Gastrocnemius medialis (tissue), 4 donors: Measurements from ENCODE around the gene NAA25. TPM values are rescaled to one million over a fixed set of nuclear protein-coding genes. Genes with fewer than 3 reads are reported as not detected.
"Not testable (repeated sequence)": the region's sequence is repeated elsewhere in the genome, so short reads cannot be mapped to it uniquely, and the experiment has no call there.

Source experiments
- ATAC-seq, 2 donors: fragments of 150-250 bp; one replicate each; pipeline ENCODE4 v1.9.1; 2016
- DNase-seq, 2 donors: peaks; one replicate each; pipeline ENCODE4 v3.0.0-alpha.2; 2019
- H3K27ac ChIP-seq, 4 donors: fragments of 200-600 bp; sonication (generic); 1 replicate in 1 of 4; 2 replicates in 3 of 4; pipeline ENCODE4 v1.5.1; 2016 to 2018; ENCODE audit warnings: mild to moderate bottlenecking in 2 of 4, moderate library complexity in 1 of 4
- H3K27me3 ChIP-seq, 3 donors: fragments of 200-600 bp; sonication (generic) in 2 of 3; 1 replicate in 1 of 3; 2 replicates in 2 of 3; pipeline versions ENCODE4 v1.5.1 to v1.6.0; 2016 to 2019; ENCODE audit warnings: mild to moderate bottlenecking in 1 of 3, moderate library complexity in 1 of 3
- H3K36me3 ChIP-seq, 2 donors: fragments of 200-600 bp; sonication (generic) in 1 of 2; one replicate each; pipeline ENCODE4 v1.5.1; 2017 to 2018
- H3K4me1 ChIP-seq, 2 donors: fragments of 200-600 bp; sonication (generic) in 1 of 2; one replicate each; pipeline ENCODE4 v1.5.1; 2016 to 2017; ENCODE audit warnings: mild to moderate bottlenecking in 2 of 2
- H3K4me3 ChIP-seq, 4 donors: fragments of 200-600 bp; sonication (generic) in 3 of 4; 1 replicate in 1 of 4; 2 replicates in 3 of 4; pipeline ENCODE4 v1.5.1; 2016 to 2019; ENCODE audit warnings: mild to moderate bottlenecking in 2 of 4
- H3K9me3 ChIP-seq, 3 donors: fragments of 200-600 bp; sonication (generic) in 2 of 3; 1 replicate in 1 of 3; 2 replicates in 2 of 3; pipeline ENCODE4 v1.5.1; 2016 to 2019
- CTCF ChIP-seq, 5 experiments: fragments of 450-650 bp in 3 of 5; fragments of 200-600 bp in 2 of 5; sonication (generic) in 2 of 5; IDR thresholded peaks in 4 of 5; conservative IDR thresholded peaks in 1 of 5; 1 replicate in 4 of 5; 2 replicates in 1 of 5; pipeline ENCODE4 v1.5.1; 2016 to 2019; ENCODE audit warnings: antibody characterized with exemption in 5 of 5, mild to moderate bottlenecking in 3 of 5, moderate library complexity in 3 of 5
- POLR2A ChIP-seq, 2 donors: fragments of 450-650 bp; IDR thresholded peaks; one replicate each; pipeline ENCODE4 v1.6.1; 2017; ENCODE audit warnings: antibody characterized with exemption in 2 of 2, mild to moderate bottlenecking in 2 of 2, moderate library complexity in 2 of 2
- in situ Hi-C, 4 donors: fragments of 200-750 bp; cut with MboI; loops; one replicate each; pipeline versions ENCODE4 v1.15.0 to v1.8.0; 2017; ENCODE audit warnings: low sequenced_read_pairs in 4 of 4
- intact Hi-C: fragments of 100-400 bp; cut with DNase I; formaldehyde crosslinking; loops from one replicate; pipeline ENCODE4 v1.15.1; 2023; ENCODE audit warnings: low total_unique reads
- total RNA-seq, 4 donors: library from RNA; depleted of rRNA; stranded (reverse); fragments of >200 nt; gene quantifications; one replicate each; pipeline versions ENCODE4 v1.1.0 to v1.2.3, GENCODE V29; 2016

Gene NAA25
- total RNA-seq, 4 donors from 2014 or later, result 17.2 to 44.6 (median 25.5) TPM

GRCh38 chr12:112105891-112106290, 2.7 kb downstream of the NAA25 start:
- intact Hi-C loops, result loop anchor here (10.0 kb wide), 1 partner anchor 161 kb away; no protein-coding TSS in a partner anchor
- Histone ChIP-seq H3K4me3 (peak overlapping the region in 1 of 4 donors; percentile 15), H3K36me3 (peaks cover 0 to 8% of the 10 kb centered on the region in 2 donors), H3K4me1 (peaks cover 48 to 49% of the 10 kb centered on the region in 2 donors), H3K9me3 (no peaks in the 10 kb centered on the region), H3K27ac (peak overlapping the region in 3 of 4 donors; percentile 29 to 98 (median 93)), H3K27me3 (no peaks in the 10 kb centered on the region)
- in situ Hi-C loops, result loop anchor here in 1 of 4 donors (25.0 kb wide), 1 partner anchor 306 kb away; the partner anchor contains the start of genes PTPN11 and RPL6
- no peak for ATAC-seq
- no peak for DNase-seq
- TF ChIP-seq POLR2A (IDR thresholded peaks at IDR 0.05) (no peak), CTCF (IDR thresholded peaks at IDR 0.05 in 4 of 5, conservative IDR thresholded peaks at IDR 0.05 in 1 of 5) (no peak)

- Histone ChIP-seq H3K27ac (peak overlapping the region in 2 of 4 donors; percentile 7 to 37), H3K4me1 (peaks cover 45 to 49% of the 10 kb centered on the region in 2 donors), H3K4me3 (no peak overlapping the region), H3K9me3 (no peaks in the 10 kb centered on the region), H3K36me3 (peaks cover 0 to 23% of the 10 kb centered on the region in 2 donors), H3K27me3 (no peaks in the 10 kb centered on the region)
- TF ChIP-seq POLR2A (IDR thresholded peaks at IDR 0.05) (no peak), CTCF (IDR thresholded peaks at IDR 0.05 in 4 of 5, conservative IDR thresholded peaks at IDR 0.05 in 1 of 5) (no peak)
- in situ Hi-C loops (loop anchor here in 1 of 4 donors (25.0 kb wide), 1 partner anchor 308 kb away; the partner anchor contains the start of genes PTPN11 and RPL6), intact Hi-C loops (loop anchor here (10.0 kb wide), 1 partner anchor 159 kb away; no protein-coding TSS in a partner anchor)
- no peak for ATAC-seq
- no peak for DNase-seq
Measured at GRCh38 chr12:112103758-112104503, 4.7 kb downstream of the NAA25 start.

GRCh38 chr12:112102746-112103145, 5.8 kb downstream of the NAA25 start:
- H3K27me3 ChIP-seq, H3K9me3 ChIP-seq, ATAC-seq, H3K4me3 ChIP-seq, DNase-seq: not testable (repeated sequence)
- in situ Hi-C loops, result loop anchor here in 1 of 4 donors (25.0 kb wide), 1 partner anchor 310 kb away; the partner anchor contains the start of genes PTPN11 and RPL6
- H3K36me3 ChIP-seq, result peaks cover 0 to 23% of the 10 kb centered on the region in 2 donors
- peaks cover 45 to 49% of the 10 kb centered on the region in 2 donors for H3K4me1 ChIP-seq
- intact Hi-C loops, result loop anchor here (10.0 kb wide), 1 partner anchor 158 kb away; no protein-coding TSS in a partner anchor
- peak overlapping the region in 1 of 4 donors; percentile 25 for H3K27ac ChIP-seq

GRCh38 chr12:112102127-112102526, 6.5 kb downstream of the NAA25 start:
- in situ Hi-C loops, result loop anchor here in 1 of 4 donors (25.0 kb wide), 1 partner anchor 310 kb away; the partner anchor contains the start of genes PTPN11 and RPL6
- DNase-seq (no peak), ATAC-seq (no peak)
- Histone ChIP-seq H3K27ac (no peak overlapping the region), H3K9me3 (no peaks in the 10 kb centered on the region), H3K4me1 (peaks cover 39 to 43% of the 10 kb centered on the region in 2 donors), H3K27me3 (no peaks in the 10 kb centered on the region), H3K4me3 (no peak overlapping the region), H3K36me3 (peaks cover 0 to 23% of the 10 kb centered on the region in 2 donors)
- intact Hi-C loops, result loop anchor here (10.0 kb wide), 1 partner anchor 157 kb away; no protein-coding TSS in a partner anchor
- TF ChIP-seq POLR2A (IDR thresholded peaks at IDR 0.05), result no peak
- TF ChIP-seq CTCF (IDR thresholded peaks at IDR 0.05 in 4 of 5, conservative IDR thresholded peaks at IDR 0.05 in 1 of 5), result no peak

GRCh38 chr12:112100500-112100899, 8.1 kb downstream of the NAA25 start:
- H3K27ac ChIP-seq, result not testable (repeated sequence)

More at GRCh38 chr12:112100500-112100899, 8.1 kb downstream of the NAA25 start:
- in situ Hi-C loops (loop anchor here in 1 of 4 donors (25.0 kb wide), 1 partner anchor 312 kb away; the partner anchor contains the start of genes PTPN11 and RPL6), intact Hi-C loops (loop anchor here (10.0 kb wide), 1 partner anchor 156 kb away; no protein-coding TSS in a partner anchor)
- Histone ChIP-seq H3K36me3 (peaks cover 0 to 23% of the 10 kb centered on the region in 2 donors), H3K4me1 (peaks cover 27 to 33% of the 10 kb centered on the region in 2 donors)
- H3K4me3 ChIP-seq, H3K9me3 ChIP-seq, DNase-seq, ATAC-seq, H3K27me3 ChIP-seq: not testable (repeated sequence)
